NCI-H748 treated with DMSO at 0.1 percent for 48 hours (cell line): ENCODE data around the gene GRID2.

Source experiments
- DNase-seq: peaks from one replicate; lab custom pipeline; 2025; lab: John Stamatoyannopoulos, UW

Gene GRID2

GRCh38 chr4:93814141-93814540 is 1510.4 kb downstream of the GRID2 start:
- no peak for DNase-seq

DNA sequence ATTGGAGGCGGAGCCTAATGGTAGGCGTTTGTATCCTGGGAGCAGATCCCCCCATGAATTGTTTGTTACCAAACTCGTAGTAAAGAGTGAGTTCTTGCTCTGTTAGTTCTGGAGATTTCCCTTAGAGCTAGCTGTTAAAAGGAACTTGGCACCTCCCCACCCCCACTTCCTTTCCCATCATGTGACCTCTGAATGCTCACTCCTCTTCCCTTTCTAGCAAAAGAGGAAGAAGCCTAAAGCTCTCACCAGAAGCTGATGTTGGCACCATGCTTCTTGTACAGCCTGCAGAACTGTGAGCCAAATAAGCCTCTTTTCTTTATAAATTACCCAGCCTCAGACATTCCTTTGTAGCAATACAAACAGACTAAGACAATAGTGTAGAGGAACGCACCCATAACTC is 1511.0 kb downstream of the GRID2 start:
- no peak for DNase-seq
